Activated CD4-positive, alpha-beta T cell treated with anti-CD3 and anti-CD28 coated beads, Interleukin-2, amount 50 U/mL, for 1 hour (primary cell): ENCODE data around the gene PIN1.
"Not testable (repeated sequence)": the region's sequence is repeated elsewhere in the genome, so short reads cannot be mapped to it uniquely, and the experiment has no call there.

ENCODE experiments used
- DNase-seq: peaks from one replicate; pipeline ENCODE4 v3.0.0-alpha.2; 2020

The PIN1 gene

GRCh38 chr19:9818734-9819595 is 16.2 kb upstream of the PIN1 start, which contains the start of gene FBXL12:
Gene FBXL12 (minus strand): TSS chr19:9819079. CDS start chr19:9818813, 266 bp downstream.
- peak; percentile 100 for DNase-seq

GRCh38 chr19:9819596-9819909 is 15.6 kb upstream of the PIN1 start:
- no peak for DNase-seq

- DNase-seq, result not testable (repeated sequence)
These were observed 15.1 kb upstream of the PIN1 start for GRCh38 chr19:9820034-9820433.

GRCh38 chr19:9823816-9824215 is 11.3 kb upstream of the PIN1 start:
- no peak for DNase-seq

- peak; percentile 87 for DNase-seq
These were observed 7.6 kb upstream of the PIN1 start, which contains the start of gene UBL5 for GRCh38 chr19:9827289-9828238. Gene UBL5 (plus strand): TSS chr19:9827918. CDS start chr19:9828338, 420 bp downstream.

GRCh38 chr19:9828551-9829063 is 6.5 kb upstream of the PIN1 start:
- no peak for DNase-seq

GRCh38 chr19:9834307-9834725 is 802 bp upstream of the PIN1 start:
- DNase-seq, result no peak

- peak; percentile 10 for DNase-seq
These were observed 410 bp downstream of the PIN1 start for GRCh38 chr19:9835507-9835949.

- DNase-seq, result no peak
These were observed 903 bp downstream of the PIN1 start for GRCh38 chr19:9836021-9836420.

GRCh38 chr19:9838324-9838723 is 3.2 kb downstream of the PIN1 start:
- no peak for DNase-seq

GRCh38 chr19:9839415-9839814 is 4.3 kb downstream of the PIN1 start:
- DNase-seq, result no peak

- no peak for DNase-seq
These were observed 7.9 kb downstream of the PIN1 start for GRCh38 chr19:9842834-9843625.

GRCh38 chr19:9843626-9844273 is 8.6 kb downstream of the PIN1 start:
- not testable (repeated sequence) for DNase-seq

- DNase-seq, result peak; percentile 26
These were observed 12.1 kb downstream of the PIN1 start for GRCh38 chr19:9847087-9847671.

- DNase-seq, result peak; percentile 54
These were observed 12.9 kb downstream of the PIN1 start for GRCh38 chr19:9848060-9848459.

GRCh38 chr19:9848762-9849161 is 13.6 kb downstream of the PIN1 start:
- no peak for DNase-seq

- DNase-seq, result no peak
These were observed 14.7 kb downstream of the PIN1 start for GRCh38 chr19:9849791-9850190.

- no peak for DNase-seq
These were observed 15.3 kb downstream of the PIN1 start for GRCh38 chr19:9850235-9850959.

- no peak for DNase-seq
These were observed 19.2 kb downstream of the PIN1 start for GRCh38 chr19:9854282-9854846.

GRCh38 chr19:9856609-9857008 is 21.5 kb downstream of the PIN1 start:
- DNase-seq, result no peak
